ENCODE results near the gene ARHGEF25.

- TF ChIP-seq CTCF (IDR thresholded peaks at IDR 0.05): no peak
- no peak for TF ChIP-seq POLR2A (IDR thresholded peaks at IDR 0.05)
- TF ChIP-seq POLR2AphosphoS5 (IDR thresholded peaks at IDR 0.05): no peak
- no peak for TF ChIP-seq EP300 (IDR thresholded peaks at IDR 0.05)
Measured at GRCh38 chr12:57609101-57609780, 2.0 kb upstream of the ARHGEF25 start.

Data from upper lobe of left lung (tissue), 4 donors.